AG04450 (cell line): ENCODE data around the gene TIMP1. TPM values are rescaled to one million over a fixed set of nuclear protein-coding genes. Genes with fewer than 3 reads are reported as not detected.
"Not testable (repeated sequence)": the region's sequence is repeated elsewhere in the genome, so short reads cannot be mapped to it uniquely, and the experiment has no call there.

ENCODE experiments used
- CTCF ChIA-PET: fragments of 300-600, 350-600 bp; formaldehyde crosslinking; extraction: SDS; loops from one replicate; lab custom pipeline; 2022; ENCODE audit warnings: antibody characterized with exemption, inconsistent platforms; lab: Charles Lee
- POLR2A ChIA-PET: fragments of 350-600 bp; formaldehyde crosslinking; extraction: SDS; loops from one replicate; lab custom pipeline; 2021; ENCODE audit warnings: antibody characterized with exemption, inconsistent platforms; lab: Yijun Ruan, JAX
- DNase-seq: peaks from one replicate; pipeline ENCODE4 v3.0.0-alpha.2; 2011; ENCODE audit warnings: low read depth, low spot score
- H3K27ac ChIP-seq: one replicate; pipeline ENCODE4 v1.5.1; 2012; ENCODE audit warnings: low read depth, low read length, control low read depth
- H3K27me3 ChIP-seq: one replicate; pipeline ENCODE4 v1.6.0; 2012; ENCODE audit warnings: low read length; ENCODE audit not compliant: control insufficient read depth, insufficient read depth
- H3K4me3 ChIP-seq: 2 replicates; pipeline ENCODE4 v1.5.1; 2011; ENCODE audit warnings: mild to moderate bottlenecking, low read depth, low read length, control low read depth
- H3K9me3 ChIP-seq: 2 replicates; pipeline ENCODE4 v1.5.1; 2012; ENCODE audit warnings: low read length; ENCODE audit not compliant: control insufficient read depth, insufficient read depth
- CTCF ChIP-seq: IDR thresholded peaks from 2 replicates; pipeline ENCODE4 v1.5.1; 2011; ENCODE audit warnings: low read depth, low read length, control low read depth, inconsistent platforms
- polyA plus RNA-seq: library from polyadenylated mRNA; depleted of rRNA; stranded (reverse); fragments of >200 nt; gene quantifications from 2 replicates; pipeline ENCODE4 v1.2.3, GENCODE V29; 2011

Gene TIMP1
- polyA plus RNA-seq, 1 experiment, result 1,256 TPM

GRCh38 chrX:47597222-47597621 lies 15.0 kb downstream of the TIMP1 start:
- no peak for DNase-seq
- POLR2A ChIA-PET, result no interaction called here
- TF ChIP-seq CTCF, result no peak
- Histone ChIP-seq H3K9me3 (0 out of 2 replicates have a peak, but pooled peaks cover 3% of the 10 kb centered on the region), H3K4me3 (no peak overlapping the region), H3K27ac (no peak overlapping the region), H3K27me3 (no peaks in the 10 kb centered on the region)
- CTCF ChIA-PET, result interaction anchor here (1.5 kb wide), 1 partner anchor 56 kb away, joined by 4 read pairs; no protein-coding TSS in a partner anchor

- POLR2A ChIA-PET, CTCF ChIA-PET, H3K27ac ChIP-seq, H3K9me3 ChIP-seq, H3K4me3 ChIP-seq, H3K27me3 ChIP-seq, DNase-seq: not testable (repeated sequence)
Observed at GRCh38 chrX:47603125-47603524, 20.9 kb downstream of the TIMP1 start.

- no peak overlapping the region for H3K27ac ChIP-seq
- ChIA-PET POLR2A (no interaction called here), CTCF (no interaction called here)
- no peak for DNase-seq
- H3K4me3 ChIP-seq, result no peak overlapping the region
- TF ChIP-seq CTCF, result no peak
- 0 out of 2 replicates have a peak, but pooled peaks cover 2% of the 10 kb centered on the region for H3K9me3 ChIP-seq
- no peaks in the 10 kb centered on the region for H3K27me3 ChIP-seq
Observed at GRCh38 chrX:47605024-47605423, 22.8 kb downstream of the TIMP1 start.

- ChIA-PET POLR2A (no interaction called here), CTCF (no interaction called here)
- no peak for DNase-seq
- H3K4me3 ChIP-seq, result no peak overlapping the region
- no peak overlapping the region for H3K27ac ChIP-seq
- no peaks in the 10 kb centered on the region for H3K9me3 ChIP-seq
- TF ChIP-seq CTCF, result no peak
- no peaks in the 10 kb centered on the region for H3K27me3 ChIP-seq
Observed at GRCh38 chrX:47607091-47607490, 24.9 kb downstream of the TIMP1 start.

GRCh38 chrX:47608130-47608810 lies 26.0 kb downstream of the TIMP1 start:
- POLR2A ChIA-PET, result no interaction called here
- no peaks in the 10 kb centered on the region for H3K9me3 ChIP-seq
- H3K4me3 ChIP-seq, result no peak overlapping the region
- H3K27ac ChIP-seq, result no peak overlapping the region
- DNase-seq, result no peak
- H3K27me3 ChIP-seq, result no peaks in the 10 kb centered on the region
- no peak for TF ChIP-seq CTCF
- CTCF ChIA-PET, result no interaction called here
